Measurements from ENCODE around the gene POLL.

GRCh38 chr10:101585841-101586240 lies 2.2 kb downstream of the POLL start:
- TF ChIP-seq, protein P1, sequence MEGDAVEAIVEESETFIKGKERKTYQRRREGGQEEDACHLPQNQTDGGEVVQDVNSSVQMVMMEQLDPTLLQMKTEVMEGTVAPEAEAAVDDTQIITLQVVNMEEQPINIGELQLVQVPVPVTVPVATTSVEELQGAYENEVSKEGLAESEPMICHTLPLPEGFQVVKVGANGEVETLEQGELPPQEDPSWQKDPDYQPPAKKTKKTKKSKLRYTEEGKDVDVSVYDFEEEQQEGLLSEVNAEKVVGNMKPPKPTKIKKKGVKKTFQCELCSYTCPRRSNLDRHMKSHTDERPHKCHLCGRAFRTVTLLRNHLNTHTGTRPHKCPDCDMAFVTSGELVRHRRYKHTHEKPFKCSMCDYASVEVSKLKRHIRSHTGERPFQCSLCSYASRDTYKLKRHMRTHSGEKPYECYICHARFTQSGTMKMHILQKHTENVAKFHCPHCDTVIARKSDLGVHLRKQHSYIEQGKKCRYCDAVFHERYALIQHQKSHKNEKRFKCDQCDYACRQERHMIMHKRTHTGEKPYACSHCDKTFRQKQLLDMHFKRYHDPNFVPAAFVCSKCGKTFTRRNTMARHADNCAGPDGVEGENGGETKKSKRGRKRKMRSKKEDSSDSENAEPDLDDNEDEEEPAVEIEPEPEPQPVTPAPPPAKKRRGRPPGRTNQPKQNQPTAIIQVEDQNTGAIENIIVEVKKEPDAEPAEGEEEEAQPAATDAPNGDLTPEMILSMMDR (IDR thresholded peaks at IDR 0.05; ENCODE audit: insufficient read depth, low read length, poor library complexity, severe bottlenecking) = no peak
- no peak for TF ChIP-seq EZH2phosphoT487 (conservative IDR thresholded peaks at IDR 0.05; ENCODE audit: low read length)

Measured in SU-DHL-6 (cell line).